ENCODE results near the gene MAEL.

The MAEL gene

DNA sequence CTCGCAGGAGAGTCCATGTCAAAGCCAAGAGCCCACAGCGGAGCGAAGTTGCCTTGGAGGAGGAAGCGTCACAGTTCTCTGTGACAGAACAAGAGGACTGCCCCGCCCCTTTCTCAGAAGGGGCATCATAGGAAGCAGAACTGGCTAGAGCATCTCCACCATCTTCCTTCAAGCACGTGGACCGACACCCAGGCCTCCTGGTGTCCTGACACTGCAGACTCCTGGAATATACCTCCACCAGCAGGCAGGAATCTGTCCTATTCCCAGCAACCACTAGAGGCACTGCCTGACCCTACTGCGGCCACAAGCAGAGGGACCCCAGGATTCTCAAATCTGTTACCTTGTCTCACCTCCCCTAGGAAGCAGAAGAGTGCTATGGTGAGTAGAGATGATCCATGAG is 63.3 kb downstream of the MAEL start:
- no peaks in the 10 kb centered on the region for H3K9me3 ChIP-seq
- no peaks in the 10 kb centered on the region for H3K4me1 ChIP-seq
- no peaks in the 10 kb centered on the region for H3K27me3 ChIP-seq
- no peaks in the 10 kb centered on the region for H4K20me1 ChIP-seq
- H3K27ac ChIP-seq = no peak overlapping the region
- H3K9ac ChIP-seq = no peak overlapping the region
- no peak overlapping the region for H3K4me3 ChIP-seq
- H3K4me2 ChIP-seq = no peak overlapping the region
- no peak for TF ChIP-seq Cebpa-rat (IDR thresholded peaks at IDR 0.05)
- H3K36me3 ChIP-seq = no peaks in the 10 kb centered on the region

DNA sequence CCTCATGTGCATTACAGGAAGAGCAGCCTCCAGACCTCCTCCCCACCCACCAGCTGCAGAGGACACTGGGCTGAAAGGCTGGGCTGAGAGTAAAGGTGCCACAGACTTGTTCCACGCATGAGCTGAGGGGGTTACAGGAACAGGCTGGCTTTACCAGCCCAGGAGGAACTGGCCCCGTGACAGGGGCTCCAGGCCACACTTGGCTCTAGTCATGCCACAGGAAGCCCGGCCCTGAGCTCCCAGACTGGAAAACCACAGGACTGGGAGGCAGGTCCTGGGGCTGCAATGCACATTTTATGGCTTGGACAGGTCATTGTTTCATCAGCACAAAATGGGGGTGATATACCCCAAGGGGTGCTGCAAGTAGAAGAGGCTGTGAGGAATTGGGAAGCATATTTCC is 65.5 kb downstream of the MAEL start:
- no peaks in the 10 kb centered on the region for H3K27me3 ChIP-seq
- H3K9me3 ChIP-seq = no peaks in the 10 kb centered on the region
- H3K4me3 ChIP-seq = no peak overlapping the region
- H3K36me3 ChIP-seq = no peaks in the 10 kb centered on the region
- no peak overlapping the region for H3K27ac ChIP-seq
- no peaks in the 10 kb centered on the region for H4K20me1 ChIP-seq
- no peak overlapping the region for H3K4me2 ChIP-seq
- no peak overlapping the region for H3K9ac ChIP-seq
- no peak for TF ChIP-seq Cebpa-rat (IDR thresholded peaks at IDR 0.05)
- H3K4me1 ChIP-seq = peaks cover 7% of the 10 kb centered on the region; the same call in 1 of the 2 replicates

DNA sequence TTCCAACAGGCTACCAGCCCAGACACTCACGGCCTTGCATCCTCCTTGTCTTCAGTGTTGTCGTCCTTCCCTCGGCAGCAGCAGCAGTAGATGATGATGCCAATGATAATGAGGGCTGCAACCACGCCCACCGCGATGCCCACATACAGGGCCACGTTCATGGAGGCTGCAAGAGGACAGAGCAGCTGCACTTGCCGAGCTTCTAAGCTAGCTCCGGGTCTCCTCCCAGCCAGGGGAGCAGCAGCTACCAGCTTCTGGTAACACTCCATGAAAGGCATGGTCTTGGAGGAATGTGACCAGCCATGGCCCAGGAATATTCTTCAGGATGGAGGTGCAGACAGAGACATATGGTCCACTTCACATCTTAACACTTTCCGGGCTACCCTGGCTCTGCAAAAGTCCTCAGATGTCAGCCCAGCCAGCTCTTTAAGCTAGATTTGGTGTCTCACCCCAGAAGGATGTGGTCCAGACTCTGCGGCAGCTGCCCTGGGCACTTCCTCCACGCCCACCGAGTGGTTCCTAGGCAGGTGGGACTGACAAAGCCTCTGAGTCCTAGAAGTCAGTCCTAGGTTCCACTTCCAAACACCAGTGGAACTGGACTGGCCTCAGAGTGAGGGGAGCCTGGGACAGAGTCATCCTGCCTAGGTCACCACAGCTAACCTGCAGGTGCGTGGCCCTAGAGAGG is 66.0 kb downstream of the MAEL start:
- no peak overlapping the region for H3K4me2 ChIP-seq
- no peaks in the 10 kb centered on the region for H3K9me3 ChIP-seq
- H3K27me3 ChIP-seq = no peaks in the 10 kb centered on the region
- no peak overlapping the region for H3K4me3 ChIP-seq
- no peaks in the 10 kb centered on the region for H4K20me1 ChIP-seq
- TF ChIP-seq Cebpa-rat (IDR thresholded peaks at IDR 0.05) = no peak
- peaks cover 7% of the 10 kb centered on the region; the same call in 1 of the 2 replicates for H3K4me1 ChIP-seq
- H3K9ac ChIP-seq = no peak overlapping the region
- no peaks in the 10 kb centered on the region for H3K36me3 ChIP-seq
- no peak overlapping the region for H3K27ac ChIP-seq

GRCh38 chr1:167056529-167057231 is 67.6 kb downstream of the MAEL start:
- H3K27ac ChIP-seq = no peak overlapping the region
- no peak for TF ChIP-seq Cebpa-rat (IDR thresholded peaks at IDR 0.05)
- H4K20me1 ChIP-seq = no peaks in the 10 kb centered on the region
- H3K4me3 ChIP-seq = no peak overlapping the region
- no peaks in the 10 kb centered on the region for H3K9me3 ChIP-seq
- H3K9ac ChIP-seq = no peak overlapping the region
- no peaks in the 10 kb centered on the region for H3K27me3 ChIP-seq
- no peaks in the 10 kb centered on the region for H3K36me3 ChIP-seq
- H3K4me2 ChIP-seq = no peak overlapping the region
- peaks cover 7% of the 10 kb centered on the region; the same call in 1 of the 2 replicates for H3K4me1 ChIP-seq

- no peak overlapping the region for H3K27ac ChIP-seq
- no peaks in the 10 kb centered on the region for H3K9me3 ChIP-seq
- no peaks in the 10 kb centered on the region for H4K20me1 ChIP-seq
- no peak overlapping the region for H3K9ac ChIP-seq
- peaks cover 7% of the 10 kb centered on the region; the same call in 1 of the 2 replicates for H3K4me1 ChIP-seq
- no peaks in the 10 kb centered on the region for H3K36me3 ChIP-seq
- no peak overlapping the region for H3K4me3 ChIP-seq
- no peak for TF ChIP-seq Cebpa-rat (IDR thresholded peaks at IDR 0.05)
- no peak overlapping the region for H3K4me2 ChIP-seq
- no peaks in the 10 kb centered on the region for H3K27me3 ChIP-seq
Measured at GRCh38 chr1:167057241-167057688, 68.2 kb downstream of the MAEL start.

DNA sequence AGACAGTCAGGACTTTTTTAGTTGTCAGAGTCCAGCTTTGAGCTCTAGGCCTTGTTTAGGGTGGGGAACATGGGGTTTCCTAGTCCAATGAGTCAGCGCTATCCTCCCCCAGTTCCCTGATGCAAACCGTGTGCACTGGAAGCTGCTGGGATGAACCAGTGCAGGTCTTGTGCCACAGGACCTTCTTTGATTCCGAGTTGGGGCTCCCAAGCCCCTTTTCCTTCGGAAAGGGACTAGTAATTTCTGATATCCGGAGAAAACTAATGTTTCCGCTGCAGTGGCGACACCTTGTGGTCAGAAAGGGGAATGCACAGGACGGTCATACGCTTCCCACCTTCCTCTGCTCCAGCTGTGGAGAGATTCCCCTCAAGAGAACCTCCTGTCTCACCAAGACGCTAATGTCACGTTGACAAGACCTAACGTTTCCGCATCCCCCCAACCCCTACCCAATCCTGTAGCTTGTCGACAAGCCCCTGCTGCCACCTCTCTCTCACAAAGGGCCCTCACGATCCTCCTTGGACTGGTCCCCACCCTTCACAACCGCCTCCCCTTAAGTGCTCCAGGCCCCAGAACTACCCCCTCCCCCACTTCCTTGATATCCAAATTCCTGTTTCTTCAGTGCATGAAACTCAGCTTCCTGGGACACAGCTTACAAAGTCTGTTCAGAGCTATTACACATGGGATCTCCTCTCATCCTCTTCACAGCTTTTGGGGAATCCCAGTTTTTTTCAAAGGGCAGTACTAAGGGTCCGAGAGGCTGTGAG is 70.1 kb downstream of the MAEL start:
- Histone ChIP-seq H3K4me1 (peaks cover 7% of the 10 kb centered on the region; the same call in 1 of the 2 replicates), H3K4me3 (no peak overlapping the region), H3K4me2 (peak overlapping the region; percentile 58), H3K27ac (peak overlapping the region; percentile 34; the same call in 1 of the 2 replicates), H3K9me3 (no peaks in the 10 kb centered on the region), H3K9ac (peak overlapping the region; percentile 48; the same call in 1 of the 2 replicates), H4K20me1 (no peaks in the 10 kb centered on the region), H3K36me3 (no peaks in the 10 kb centered on the region), H3K27me3 (no peaks in the 10 kb centered on the region)
- no peak for TF ChIP-seq Cebpa-rat (IDR thresholded peaks at IDR 0.05)

DNA sequence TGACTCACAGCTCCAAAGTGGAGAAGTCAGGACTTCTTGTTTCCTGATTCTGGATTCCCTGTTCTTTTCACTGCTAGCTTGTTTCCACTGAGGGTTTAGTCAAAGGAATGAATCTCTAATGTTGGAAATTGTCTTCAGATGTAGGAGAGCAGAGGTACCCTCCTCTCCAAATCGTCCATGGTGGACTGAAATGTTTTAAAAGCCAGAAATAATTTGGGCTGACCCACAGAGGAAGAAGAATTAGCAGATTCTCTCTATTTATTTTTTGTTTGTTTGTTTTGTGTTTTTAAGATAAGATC is 70.7 kb downstream of the MAEL start:
- TF ChIP-seq Cebpa-rat (IDR thresholded peaks at IDR 0.05) = no peak
- Histone ChIP-seq H3K27me3 (no peaks in the 10 kb centered on the region), H3K36me3 (no peaks in the 10 kb centered on the region), H3K4me3 (no peak overlapping the region), H4K20me1 (no peaks in the 10 kb centered on the region), H3K9me3 (no peaks in the 10 kb centered on the region), H3K4me1 (peaks cover 7% of the 10 kb centered on the region; the same call in 1 of the 2 replicates), H3K9ac (no peak overlapping the region), H3K27ac (no peak overlapping the region), H3K4me2 (no peak overlapping the region)

DNA sequence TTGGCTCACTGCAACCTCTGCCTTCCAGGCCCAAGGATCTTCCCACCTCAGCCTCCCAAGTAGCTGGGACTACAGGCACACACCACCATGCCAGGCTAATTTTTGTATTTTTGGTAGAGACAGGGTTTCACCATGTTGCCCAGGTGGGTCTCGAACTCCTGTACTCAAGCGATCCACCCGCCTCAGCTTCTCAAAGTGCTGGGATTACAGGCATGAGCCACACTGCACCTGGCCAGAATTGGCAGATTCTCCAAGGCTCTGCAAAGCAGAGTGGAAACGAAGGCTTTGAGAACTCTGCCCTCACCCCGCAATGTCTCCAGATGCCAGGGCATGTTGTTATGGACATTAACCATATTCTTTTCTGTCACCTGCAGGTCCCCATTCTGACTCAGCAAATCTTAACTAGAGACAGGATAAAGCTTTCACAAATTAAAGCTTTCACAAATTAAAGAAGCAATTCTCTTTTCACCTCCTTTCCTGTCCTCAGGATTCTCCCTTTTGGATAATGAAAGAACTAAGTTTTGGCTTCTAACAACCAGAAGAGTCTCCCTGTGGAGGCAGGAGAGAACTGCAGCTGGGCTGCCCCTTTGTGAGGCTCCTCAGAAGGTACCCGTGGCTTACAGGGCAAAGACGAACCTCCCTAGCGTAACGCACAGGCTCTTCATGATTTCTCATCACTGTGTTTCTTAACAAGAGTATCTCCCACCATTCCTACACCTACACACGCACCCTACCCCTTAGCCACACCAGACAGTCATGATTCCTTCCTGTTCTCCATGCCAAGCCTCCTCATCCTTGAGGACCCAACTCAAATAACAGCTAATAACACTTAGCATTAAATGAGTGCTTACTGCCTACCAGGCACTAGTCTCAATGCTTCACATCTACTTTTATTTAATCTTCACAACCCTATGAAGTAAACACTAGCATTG is 71.3 kb downstream of the MAEL start:
- Histone ChIP-seq H3K4me2 (no peak overlapping the region), H3K36me3 (no peaks in the 10 kb centered on the region), H3K27ac (no peak overlapping the region), H4K20me1 (no peaks in the 10 kb centered on the region), H3K9ac (no peak overlapping the region), H3K9me3 (no peaks in the 10 kb centered on the region), H3K4me3 (no peak overlapping the region), H3K4me1 (peaks cover 7% of the 10 kb centered on the region; the same call in 1 of the 2 replicates), H3K27me3 (no peaks in the 10 kb centered on the region)
- TF ChIP-seq Cebpa-rat (IDR thresholded peaks at IDR 0.05) = no peak

DNA sequence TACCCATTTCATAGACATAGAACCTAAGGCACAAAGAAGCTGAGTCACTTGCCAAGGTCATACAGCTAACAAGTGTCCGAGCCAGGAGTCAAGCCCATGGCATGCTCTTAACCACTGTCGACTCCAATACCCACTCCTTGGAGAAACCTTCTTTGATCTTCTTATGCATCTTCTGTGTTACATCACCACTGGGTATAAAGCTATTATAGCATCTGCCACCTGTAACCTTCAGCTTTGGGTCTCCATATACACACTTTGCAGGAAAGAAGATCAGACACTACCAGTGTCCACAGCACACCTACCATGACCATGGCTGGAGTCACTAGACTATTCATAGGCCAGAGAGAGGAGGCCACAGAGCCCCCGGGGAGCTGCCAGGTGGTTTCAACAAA is 72.0 kb downstream of the MAEL start:
- no peak for TF ChIP-seq Cebpa-rat (IDR thresholded peaks at IDR 0.05)
- Histone ChIP-seq H3K4me1 (peaks cover 7% of the 10 kb centered on the region; the same call in 1 of the 2 replicates), H4K20me1 (no peaks in the 10 kb centered on the region), H3K4me2 (no peak overlapping the region), H3K27me3 (no peaks in the 10 kb centered on the region), H3K9ac (no peak overlapping the region), H3K9me3 (no peaks in the 10 kb centered on the region), H3K27ac (no peak overlapping the region), H3K4me3 (no peak overlapping the region), H3K36me3 (no peaks in the 10 kb centered on the region)
